Activated T-cell treated with anti-CD3 and anti-CD28 coated beads, Interleukin-2, amount 50 U/mL, for 24 hours (primary cell): Measurements from ENCODE around the gene RNF208.

Experiments
- DNase-seq: peaks from one replicate; pipeline ENCODE4 v3.0.0-alpha.2; 2020
- H3K27ac Mint-ChIP-seq: 2 replicates; pipeline ENCODE4 v1.8.0; 2020; ENCODE audit warnings: mild to moderate bottlenecking, mixed read lengths
- H3K27me3 Mint-ChIP-seq: 2 replicates; pipeline ENCODE4 v1.8.0; 2020; ENCODE audit warnings: mixed read lengths
- H3K36me3 Mint-ChIP-seq: 2 replicates; pipeline ENCODE4 v1.8.0; 2020; ENCODE audit warnings: low read depth, mixed read lengths
- H3K4me1 Mint-ChIP-seq: 2 replicates; pipeline ENCODE4 v1.8.0; 2020; ENCODE audit warnings: low read depth, mixed read lengths
- H3K4me3 Mint-ChIP-seq: 2 replicates; pipeline ENCODE4 v1.8.0; 2020; ENCODE audit warnings: mild to moderate bottlenecking, moderate library complexity, mixed read lengths
- H3K9me3 Mint-ChIP-seq: 2 replicates; pipeline ENCODE4 v1.8.0; 2020; ENCODE audit warnings: mixed read lengths

Gene RNF208

DNA sequence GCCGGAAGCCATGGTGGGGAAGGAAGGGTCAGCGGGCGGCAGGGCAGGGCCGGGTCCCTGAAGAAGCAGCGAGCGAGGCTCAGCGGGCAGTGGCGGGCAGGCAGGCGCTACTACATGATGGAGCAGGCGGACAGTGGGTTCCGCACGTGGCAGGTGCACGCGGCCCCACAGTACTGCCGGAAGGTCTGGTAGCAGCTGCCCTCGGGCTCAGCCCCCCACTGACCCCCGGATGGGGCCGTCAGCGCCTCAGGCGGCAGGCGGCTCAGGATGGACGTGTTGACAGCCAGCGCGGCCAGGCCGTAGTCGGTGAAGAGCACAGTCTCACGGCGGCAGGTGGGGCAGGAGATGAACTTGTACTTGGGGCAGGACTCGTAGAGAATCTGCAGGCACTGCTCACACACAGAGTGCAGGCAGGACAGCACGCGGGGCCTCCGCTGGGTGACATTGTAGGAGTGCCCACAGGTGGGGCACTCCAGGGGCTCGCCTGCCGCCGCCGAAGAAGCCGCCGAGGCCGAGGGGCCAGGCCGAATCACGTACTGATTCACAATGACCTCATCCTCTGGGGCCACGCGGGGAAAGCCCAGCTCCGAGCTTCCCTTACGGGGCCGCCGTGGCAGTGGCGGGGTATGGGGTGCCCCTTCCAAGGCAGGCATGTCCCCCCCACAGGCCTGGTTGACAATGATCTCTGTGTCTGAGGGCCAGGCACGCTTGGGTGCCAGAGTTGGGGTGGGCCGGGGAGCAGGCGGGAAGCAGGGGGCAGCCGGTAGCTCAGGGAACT, 1.5 kb downstream of the RNF208 start:
- H3K27me3 Mint-ChIP-seq = no peaks in the 10 kb centered on the region
- peak overlapping the region; percentile 39 for H3K4me3 Mint-ChIP-seq
- no peak for DNase-seq
- H3K9me3 Mint-ChIP-seq = no peaks in the 10 kb centered on the region
- no peak overlapping the region for H3K27ac Mint-ChIP-seq
- peaks cover 26% of the 10 kb centered on the region for H3K36me3 Mint-ChIP-seq
- peaks cover 11% of the 10 kb centered on the region for H3K4me1 Mint-ChIP-seq

DNA sequence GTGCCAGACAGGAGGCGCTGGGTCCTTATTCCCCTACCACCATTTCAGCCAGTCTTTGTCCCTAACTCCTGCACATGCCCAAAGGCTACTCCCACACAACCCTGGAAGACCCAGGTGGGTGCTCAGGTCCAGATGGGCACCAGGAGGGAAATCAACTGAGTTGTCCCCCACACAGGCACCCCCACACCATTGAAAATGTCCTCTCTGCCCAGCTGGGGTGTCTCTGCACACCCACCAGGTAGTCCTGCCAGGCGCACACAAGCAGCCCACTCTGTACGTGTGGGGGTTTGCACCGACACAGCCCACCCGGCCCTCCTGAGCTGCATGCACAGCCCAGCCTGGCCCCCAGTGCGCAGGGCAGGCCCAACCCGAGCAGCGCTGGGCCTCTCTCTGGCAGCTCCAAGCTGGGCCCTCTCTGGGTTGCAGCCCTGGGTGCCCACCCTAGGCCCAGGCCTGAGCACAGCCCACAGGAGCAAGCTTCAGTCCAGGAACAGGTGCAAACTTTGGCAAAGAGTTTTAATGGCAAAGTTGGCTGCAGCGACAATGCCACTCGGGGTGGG, 2.2 kb downstream of the RNF208 start:
- Mint-ChIP-seq H3K4me3 (no peak overlapping the region), H3K36me3 (peaks cover 31% of the 10 kb centered on the region), H3K4me1 (peaks cover 9% of the 10 kb centered on the region), H3K27ac (no peak overlapping the region), H3K9me3 (no peaks in the 10 kb centered on the region), H3K27me3 (no peaks in the 10 kb centered on the region)
- DNase-seq = no peak

DNA sequence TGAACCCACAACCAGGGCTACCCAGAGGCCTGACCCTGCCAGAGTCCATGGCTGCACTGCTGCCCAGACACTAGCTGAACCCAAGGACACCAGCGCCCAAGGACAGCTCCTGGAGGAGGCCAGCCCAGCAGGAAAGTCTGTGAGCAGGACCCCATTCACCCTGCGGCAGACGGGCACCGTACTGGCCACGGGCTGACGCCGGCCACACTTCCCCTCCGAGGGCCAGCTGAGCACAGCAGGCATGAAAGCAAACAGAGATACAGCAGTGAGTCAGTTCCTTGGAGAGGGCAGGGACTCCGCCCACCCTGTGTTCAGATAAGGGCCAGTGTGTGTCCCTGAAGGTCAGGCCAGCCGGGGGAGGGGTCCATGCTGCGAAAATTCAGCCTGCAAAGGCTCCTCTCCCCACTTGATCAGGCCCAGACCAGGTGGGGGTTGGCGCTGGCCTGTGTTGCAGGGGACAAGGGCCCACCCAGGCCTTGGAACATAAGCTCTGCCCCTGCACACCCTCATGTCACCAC, 3.2 kb downstream of the RNF208 start:
- Mint-ChIP-seq H3K27ac (no peak overlapping the region), H3K4me1 (peaks cover 5% of the 10 kb centered on the region), H3K36me3 (peaks cover 39% of the 10 kb centered on the region), H3K9me3 (no peaks in the 10 kb centered on the region), H3K27me3 (no peaks in the 10 kb centered on the region), H3K4me3 (no peak overlapping the region)
- no peak for DNase-seq

DNA sequence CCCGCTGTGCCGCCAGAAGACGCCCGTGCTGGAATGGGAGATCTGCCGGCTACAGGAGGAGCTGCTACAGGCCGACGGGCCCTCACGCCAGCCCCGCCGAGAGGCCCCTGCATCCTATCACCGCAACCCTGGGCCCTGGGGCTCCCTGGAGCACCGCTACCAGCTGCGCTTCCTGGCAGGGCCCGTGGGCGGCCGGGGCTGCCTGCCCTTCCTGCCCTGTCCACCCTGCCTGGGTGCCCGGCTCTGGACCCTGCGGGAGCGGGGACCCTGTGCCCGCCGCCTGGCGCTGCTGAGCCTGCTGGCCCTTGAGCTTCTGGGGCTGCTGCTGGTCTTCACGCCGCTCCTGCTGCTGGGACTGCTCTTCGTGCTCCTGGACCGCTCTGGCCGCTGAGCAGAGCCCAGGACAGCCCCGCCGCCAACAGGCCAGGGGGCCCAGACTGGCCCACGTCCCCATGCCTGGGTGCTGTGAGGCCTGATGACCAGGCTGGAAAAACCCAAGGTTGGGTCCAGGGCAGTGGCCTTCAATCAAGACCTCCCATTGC, 3.8 kb downstream of the RNF208 start:
- Mint-ChIP-seq H3K36me3 (peaks cover 39% of the 10 kb centered on the region), H3K4me3 (no peak overlapping the region), H3K27ac (no peak overlapping the region), H3K4me1 (peaks cover 5% of the 10 kb centered on the region), H3K27me3 (no peaks in the 10 kb centered on the region), H3K9me3 (no peaks in the 10 kb centered on the region)
- no peak for DNase-seq

DNA sequence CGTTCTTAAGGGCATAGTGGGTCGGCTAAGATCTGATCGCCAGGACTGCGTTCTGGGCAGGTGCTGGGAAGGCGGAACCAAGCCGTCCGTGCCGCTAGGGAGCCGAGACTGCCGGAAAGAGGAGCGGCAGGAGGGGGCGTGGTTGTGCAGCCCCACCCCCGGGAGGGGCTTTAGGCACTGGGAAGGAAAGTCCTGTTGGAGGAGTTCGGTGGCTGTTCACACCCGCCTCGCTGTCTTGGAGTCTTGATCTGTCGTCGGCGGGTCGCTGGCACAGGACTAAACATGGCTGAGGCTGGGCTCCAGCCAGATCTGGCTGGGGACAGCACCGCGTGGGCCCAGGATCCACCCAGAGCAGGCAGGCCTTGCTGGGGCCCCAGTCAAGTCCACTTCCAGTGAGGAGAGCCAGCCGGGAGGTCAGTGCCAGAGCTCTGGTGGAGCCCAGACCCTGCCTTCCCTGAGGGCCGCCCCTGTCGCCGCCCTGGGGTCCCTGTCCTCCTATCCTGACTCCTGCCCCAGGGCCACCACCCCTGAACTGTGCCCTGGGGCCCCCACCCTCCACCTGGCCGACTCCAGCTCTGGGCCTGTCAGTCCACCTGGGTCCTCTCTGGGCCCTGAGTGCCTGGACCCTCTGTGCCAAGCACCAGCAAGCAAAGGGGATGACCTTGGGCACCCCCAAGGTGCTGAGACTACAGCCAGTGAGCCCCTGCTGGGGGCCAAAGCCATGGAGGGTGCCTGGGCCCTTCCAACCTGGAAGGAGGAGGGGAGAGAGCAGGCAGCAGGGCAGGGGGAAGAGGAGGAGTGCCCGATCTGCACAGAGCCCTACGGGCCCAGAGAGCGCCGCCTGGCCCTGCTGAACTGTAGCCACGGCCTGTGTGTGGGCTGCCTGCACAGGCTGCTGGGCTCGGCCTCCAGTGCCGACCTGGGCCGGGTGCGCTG, 4.5 kb downstream of the RNF208 start:
- Mint-ChIP-seq H3K9me3 (no peaks in the 10 kb centered on the region), H3K36me3 (peaks cover 46% of the 10 kb centered on the region), H3K27me3 (no peaks in the 10 kb centered on the region), H3K4me1 (no peaks in the 10 kb centered on the region), H3K4me3 (no peak overlapping the region), H3K27ac (no peak overlapping the region)
- no peak for DNase-seq

- DNase-seq = no peak
- H3K36me3 Mint-ChIP-seq = peaks cover 50% of the 10 kb centered on the region
- H3K27me3 Mint-ChIP-seq = no peaks in the 10 kb centered on the region
- H3K27ac Mint-ChIP-seq = no peak overlapping the region
- H3K9me3 Mint-ChIP-seq = no peaks in the 10 kb centered on the region
- no peak overlapping the region for H3K4me3 Mint-ChIP-seq
- H3K4me1 Mint-ChIP-seq = no peaks in the 10 kb centered on the region
These were observed 5.7 kb downstream of the RNF208 start for GRCh38 chr9:137216188-137216965.

DNA sequence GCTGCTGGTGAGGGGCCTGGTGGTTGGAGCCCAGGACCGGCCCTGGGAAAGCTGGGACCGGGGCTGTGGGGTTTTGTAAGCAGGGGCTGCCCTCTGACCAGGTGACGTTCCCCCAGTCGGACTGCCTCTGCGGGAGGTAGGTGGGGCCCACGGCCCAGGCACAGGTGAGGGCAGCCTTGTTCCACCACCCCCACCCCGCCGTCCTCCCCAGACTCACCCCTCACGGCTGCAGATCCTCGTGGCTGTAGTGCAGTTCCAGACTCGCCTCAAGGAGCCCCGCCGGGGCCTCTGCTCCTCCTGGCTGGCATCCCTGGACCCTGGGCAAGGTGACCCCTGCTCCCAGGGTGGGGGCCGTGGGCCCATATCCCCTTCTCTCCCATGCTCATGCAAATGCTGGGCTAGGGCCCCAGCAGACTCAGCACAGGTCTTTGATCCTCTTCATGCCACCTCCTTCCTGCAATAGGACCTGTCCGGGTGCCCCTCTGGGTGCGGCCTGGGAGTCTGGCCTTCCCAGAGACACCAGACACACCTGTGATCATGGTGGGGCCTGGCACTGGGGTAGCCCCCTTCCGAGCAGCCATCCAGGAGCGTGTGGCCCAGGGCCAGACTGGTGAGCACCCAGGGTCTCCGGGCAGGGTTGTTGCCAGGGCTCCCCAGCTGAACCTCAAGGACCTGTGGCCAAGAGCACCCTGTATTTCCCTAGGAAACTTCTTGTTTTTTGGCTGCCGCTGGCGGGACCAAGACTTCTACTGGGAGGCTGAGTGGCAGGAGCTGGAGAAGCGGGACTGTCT, 6.6 kb downstream of the RNF208 start:
- Mint-ChIP-seq H3K27me3 (no peaks in the 10 kb centered on the region), H3K27ac (no peak overlapping the region), H3K4me1 (no peaks in the 10 kb centered on the region), H3K9me3 (no peaks in the 10 kb centered on the region), H3K36me3 (peaks cover 59% of the 10 kb centered on the region), H3K4me3 (no peak overlapping the region)
- no peak for DNase-seq

- Mint-ChIP-seq H3K4me1 (no peaks in the 10 kb centered on the region), H3K27ac (no peak overlapping the region), H3K9me3 (no peaks in the 10 kb centered on the region), H3K4me3 (no peak overlapping the region), H3K27me3 (no peaks in the 10 kb centered on the region), H3K36me3 (peaks cover 64% of the 10 kb centered on the region)
- DNase-seq = no peak
These were observed 7.4 kb downstream of the RNF208 start for GRCh38 chr9:137214620-137215019.

GRCh38 chr9:137213160-137214060, 8.6 kb downstream of the RNF208 start:
- H3K4me1 Mint-ChIP-seq = peaks cover 1% of the 10 kb centered on the region
- DNase-seq = no peak
- H3K27me3 Mint-ChIP-seq = no peaks in the 10 kb centered on the region
- H3K27ac Mint-ChIP-seq = no peak overlapping the region
- no peak overlapping the region for H3K4me3 Mint-ChIP-seq
- peaks cover 67% of the 10 kb centered on the region for H3K36me3 Mint-ChIP-seq
- no peaks in the 10 kb centered on the region for H3K9me3 Mint-ChIP-seq

DNA sequence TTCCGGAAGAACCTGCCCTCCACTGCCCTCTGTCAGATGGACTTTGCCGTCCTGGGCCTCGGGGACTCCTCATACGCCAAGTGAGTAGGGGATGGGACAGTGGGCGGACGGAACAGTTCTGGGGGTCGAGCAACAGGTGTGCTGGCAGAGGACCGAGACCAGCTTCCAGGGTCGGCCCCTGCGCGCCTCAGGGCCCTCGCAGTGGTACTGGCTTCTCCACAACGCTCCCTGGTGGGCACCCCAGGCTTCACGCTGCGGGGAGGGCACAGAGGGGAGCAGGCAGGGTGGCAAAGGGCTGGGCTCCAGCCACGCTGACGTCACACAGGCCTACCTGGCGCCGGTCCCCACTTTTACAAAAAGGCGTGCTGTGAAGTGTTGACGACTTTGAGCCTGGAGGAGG, 9.5 kb downstream of the RNF208 start:
- H3K4me3 Mint-ChIP-seq = no peak overlapping the region
- peaks cover 75% of the 10 kb centered on the region for H3K36me3 Mint-ChIP-seq
- no peak overlapping the region for H3K27ac Mint-ChIP-seq
- H3K4me1 Mint-ChIP-seq = peaks cover 4% of the 10 kb centered on the region
- no peak for DNase-seq
- no peaks in the 10 kb centered on the region for H3K9me3 Mint-ChIP-seq
- H3K27me3 Mint-ChIP-seq = no peaks in the 10 kb centered on the region

DNA sequence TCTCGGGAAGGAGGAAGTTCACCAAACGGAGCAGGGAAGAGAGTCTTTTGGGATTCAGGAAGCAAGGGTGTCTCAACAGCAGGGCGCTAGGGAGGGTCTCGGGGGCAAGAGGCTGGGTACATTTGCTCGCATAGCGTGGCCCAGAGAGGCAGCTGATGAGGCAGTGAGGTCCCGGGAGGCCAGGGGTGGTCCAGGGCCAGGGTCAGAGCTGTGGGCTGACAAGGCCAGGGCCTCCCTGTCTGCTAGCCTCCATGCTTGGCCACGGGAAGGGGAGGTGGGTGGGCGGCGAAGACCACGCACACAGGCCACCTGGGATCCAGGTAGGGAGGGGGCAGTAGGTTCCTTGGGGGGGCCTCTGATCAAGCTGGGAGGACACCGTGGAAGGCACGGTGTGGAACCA, 10.5 kb downstream of the RNF208 start:
- H3K27me3 Mint-ChIP-seq = no peaks in the 10 kb centered on the region
- H3K4me3 Mint-ChIP-seq = no peak overlapping the region

GRCh38 chr9:137206602-137207001, 15.4 kb downstream of the RNF208 start:
- Mint-ChIP-seq H3K27me3 (no peaks in the 10 kb centered on the region), H3K27ac (peak overlapping the region; percentile 95), H3K4me3 (peak overlapping the region; percentile 95), H3K9me3 (no peaks in the 10 kb centered on the region), H3K36me3 (peaks cover 72% of the 10 kb centered on the region), H3K4me1 (peaks cover 41% of the 10 kb centered on the region)
- DNase-seq = no peak

More for the DNA sequence above, 10.5 kb downstream of the RNF208 start:
- DNase-seq = no peak
- H3K27ac Mint-ChIP-seq = no peak overlapping the region
- peaks cover 78% of the 10 kb centered on the region for H3K36me3 Mint-ChIP-seq
- no peaks in the 10 kb centered on the region for H3K9me3 Mint-ChIP-seq
- H3K4me1 Mint-ChIP-seq = peaks cover 13% of the 10 kb centered on the region
